Activated CD4-positive, CD25-positive, alpha-beta regulatory T cell treated with anti-CD3 and anti-CD28 coated beads, Interleukin-2, amount 50 U/mL, for 24 hours (primary cell): Measurements from ENCODE around the gene FGF19.
"Not testable (repeated sequence)": the region's sequence is repeated elsewhere in the genome, so short reads cannot be mapped to it uniquely, and the experiment has no call there.

ENCODE experiments used
- ATAC-seq, 2 donors: fragments of 150-1000 bp; cut with Tn5 transposase; one replicate each; pipeline ENCODE4 v1.10.0; 2021; ENCODE audit warnings: mild to moderate bottlenecking in 1 of 2, moderate library complexity in 1 of 2

The FGF19 gene

DNA sequence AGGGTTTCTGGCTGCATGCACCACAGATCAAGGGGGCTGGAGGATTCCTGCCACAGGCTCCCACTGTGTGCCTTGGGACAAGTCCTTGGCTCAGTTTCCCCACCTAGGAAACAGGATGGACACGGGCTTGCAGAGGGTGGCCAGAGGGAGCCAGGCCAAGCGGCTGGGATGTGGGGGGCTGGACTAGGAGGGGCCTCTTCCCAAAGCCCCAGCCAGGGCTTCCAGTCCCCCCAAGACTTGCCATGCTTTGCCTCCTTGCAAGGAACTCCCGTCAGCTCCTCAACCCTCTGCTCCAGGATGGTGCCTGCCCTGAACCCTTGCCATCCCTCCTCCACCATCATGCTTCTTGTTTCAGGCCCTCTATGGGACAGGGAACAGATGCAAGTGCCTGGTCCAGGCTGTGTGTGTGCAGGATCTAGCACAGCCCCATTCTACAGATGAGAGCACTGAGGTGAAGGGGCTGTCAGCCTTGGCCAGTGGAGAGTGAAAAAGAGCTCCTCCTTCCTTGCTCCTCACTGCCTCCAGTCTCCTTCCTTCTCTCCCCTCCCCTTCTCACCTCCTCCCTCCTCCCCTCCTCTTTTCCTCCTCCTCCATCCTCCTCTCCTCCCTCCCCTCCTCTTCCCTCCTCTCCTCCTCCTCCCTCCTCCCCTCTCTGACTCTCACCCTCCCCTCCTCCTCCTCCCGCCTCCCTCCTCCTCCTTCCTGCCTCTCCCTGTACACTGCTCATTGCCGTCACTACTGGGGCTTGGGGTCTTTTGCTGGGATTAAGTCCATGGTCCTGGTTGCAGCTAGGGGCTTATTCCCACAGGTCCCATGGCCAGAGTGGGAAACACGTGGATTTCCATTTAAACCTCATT lies 13.3 kb upstream of the FGF19 start:
- ATAC-seq = no peak

DNA sequence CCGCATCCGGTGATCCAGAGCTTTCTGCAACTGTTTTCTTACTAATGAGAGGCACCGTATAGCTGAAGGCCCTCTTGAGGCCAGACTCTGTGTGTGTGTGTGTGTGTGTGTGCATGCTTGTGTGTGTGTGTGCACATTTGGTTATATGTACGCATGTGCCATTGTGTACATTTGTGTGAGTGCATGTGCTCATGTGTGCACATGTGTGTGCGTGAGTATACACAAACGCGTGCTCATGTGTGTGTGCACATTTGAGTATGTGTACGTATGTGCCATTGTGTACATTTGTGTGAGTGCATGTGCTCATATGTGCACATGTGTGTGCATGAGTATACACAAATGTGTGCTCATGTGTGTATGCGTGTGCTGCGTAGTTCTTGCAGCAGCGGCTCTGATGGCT lies 12.3 kb upstream of the FGF19 start:
- no peak for ATAC-seq

DNA sequence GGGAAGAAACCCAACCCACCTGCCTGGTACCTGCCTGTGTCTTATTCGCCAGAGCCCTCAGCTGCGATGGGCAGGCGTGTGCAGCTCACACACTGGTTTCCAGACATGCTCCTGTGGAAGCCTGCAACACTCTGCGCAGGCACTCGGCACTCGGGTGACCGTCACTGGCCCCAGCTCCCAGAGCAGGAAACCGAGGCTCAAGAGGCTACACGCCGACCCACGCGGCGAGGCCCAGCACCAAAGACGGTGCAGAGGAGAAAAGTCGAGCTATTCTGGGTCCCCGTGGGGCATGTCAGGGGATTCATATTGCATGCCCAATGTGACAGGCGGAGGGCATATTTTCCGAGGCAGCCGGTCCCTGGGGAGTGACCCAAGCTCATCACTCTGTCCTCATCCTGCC lies 11.6 kb upstream of the FGF19 start:
- no peak for ATAC-seq

DNA sequence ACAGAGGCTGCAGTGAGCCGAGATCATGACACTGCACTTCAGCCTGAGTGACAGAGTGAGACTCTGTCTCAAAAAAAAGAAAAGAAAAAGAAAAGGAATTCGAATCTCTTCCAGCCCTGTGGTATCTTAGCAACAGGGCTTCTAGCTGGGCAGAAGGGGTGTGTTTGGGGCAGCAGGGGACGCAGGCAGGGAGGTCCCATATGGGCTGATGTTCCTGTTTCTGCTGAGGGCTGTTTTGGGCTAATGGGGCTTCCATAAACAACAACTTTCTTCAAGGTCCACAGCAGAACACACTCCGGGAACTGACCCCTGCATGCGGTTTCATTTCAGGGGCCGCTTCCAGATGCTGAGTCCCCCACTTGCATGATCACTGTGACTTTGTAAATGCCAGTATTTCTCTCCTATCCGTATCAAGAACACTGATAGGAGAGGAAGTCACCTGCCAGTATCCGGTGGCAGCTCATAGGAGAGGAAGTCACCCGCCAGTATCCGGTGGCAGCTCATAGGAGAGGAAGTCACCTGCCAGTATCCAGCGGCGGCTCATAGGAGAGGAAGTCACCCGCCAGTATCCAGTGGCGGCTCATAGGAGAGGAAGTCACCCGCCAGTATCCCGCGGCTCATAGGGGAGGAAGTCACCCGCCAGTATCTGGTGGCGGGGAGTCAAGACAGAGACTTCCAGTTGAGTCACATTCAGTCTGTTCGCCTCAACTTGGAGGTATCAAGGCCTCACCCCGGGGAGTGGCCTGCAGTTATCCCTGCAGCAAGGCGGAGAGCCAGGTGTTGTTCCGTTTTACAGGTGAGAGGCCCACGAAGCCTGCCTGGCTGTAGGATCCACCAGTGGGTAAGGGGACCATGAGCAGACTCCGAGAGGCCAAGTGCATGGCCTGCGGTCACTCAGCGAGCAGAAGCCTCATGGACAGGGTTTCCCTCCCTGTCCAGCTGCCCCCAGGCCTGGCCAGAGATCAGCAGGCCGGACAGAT lies 8.3 kb upstream of the FGF19 start:
- ATAC-seq = peak; percentile 10 to 41

DNA sequence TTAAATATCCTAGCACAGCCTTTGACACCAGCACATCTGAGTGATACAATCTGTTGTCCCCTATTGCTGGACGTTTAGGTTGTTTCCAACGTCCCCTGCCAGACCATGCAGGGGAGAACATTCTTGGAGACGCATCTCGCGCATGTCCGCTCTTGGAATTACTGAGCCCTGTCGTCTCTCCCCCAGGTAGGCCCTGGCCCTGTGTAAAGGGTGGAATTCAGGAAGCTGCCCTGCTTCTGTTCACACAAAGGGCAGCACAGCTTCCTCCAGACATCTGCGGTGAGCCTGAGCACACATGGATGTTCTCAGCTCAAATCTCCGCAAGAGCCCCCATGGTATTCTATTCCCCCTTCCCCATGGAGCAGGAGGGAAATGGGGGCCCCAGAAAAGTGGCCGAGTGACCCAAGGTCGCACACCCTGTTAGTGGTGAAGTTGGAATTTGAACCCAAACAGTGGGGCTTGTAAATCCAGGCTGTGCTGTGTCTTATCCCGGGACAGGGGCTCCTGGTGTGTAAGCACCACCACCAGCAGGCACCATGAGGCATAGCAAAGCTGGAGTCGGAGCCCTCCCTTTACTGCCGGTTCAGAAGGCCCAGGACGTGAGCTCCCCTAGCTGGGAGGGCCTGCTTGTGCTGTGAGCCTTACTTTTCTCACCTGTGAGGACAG lies 5.0 kb upstream of the FGF19 start:
- ATAC-seq = no peak

DNA sequence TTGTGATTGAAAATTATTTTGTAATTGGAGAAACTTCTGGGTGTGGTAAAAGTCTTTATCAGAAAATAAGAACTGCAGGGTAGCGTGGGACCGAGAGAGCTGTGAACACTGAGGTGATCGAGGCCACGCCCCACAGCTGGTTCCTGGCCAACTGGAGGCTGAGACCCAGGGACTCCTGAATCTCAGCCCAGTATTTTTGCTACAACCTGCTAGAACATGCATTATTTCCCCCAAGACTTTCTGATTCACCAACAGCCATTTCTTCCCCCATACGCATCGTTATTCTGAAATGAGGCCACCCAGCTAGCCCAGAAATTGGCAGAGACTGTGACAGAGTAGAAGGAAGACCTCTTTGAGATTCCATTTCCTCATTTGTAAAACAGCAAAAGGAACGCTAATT lies 3.4 kb upstream of the FGF19 start:
- ATAC-seq = no peak

DNA sequence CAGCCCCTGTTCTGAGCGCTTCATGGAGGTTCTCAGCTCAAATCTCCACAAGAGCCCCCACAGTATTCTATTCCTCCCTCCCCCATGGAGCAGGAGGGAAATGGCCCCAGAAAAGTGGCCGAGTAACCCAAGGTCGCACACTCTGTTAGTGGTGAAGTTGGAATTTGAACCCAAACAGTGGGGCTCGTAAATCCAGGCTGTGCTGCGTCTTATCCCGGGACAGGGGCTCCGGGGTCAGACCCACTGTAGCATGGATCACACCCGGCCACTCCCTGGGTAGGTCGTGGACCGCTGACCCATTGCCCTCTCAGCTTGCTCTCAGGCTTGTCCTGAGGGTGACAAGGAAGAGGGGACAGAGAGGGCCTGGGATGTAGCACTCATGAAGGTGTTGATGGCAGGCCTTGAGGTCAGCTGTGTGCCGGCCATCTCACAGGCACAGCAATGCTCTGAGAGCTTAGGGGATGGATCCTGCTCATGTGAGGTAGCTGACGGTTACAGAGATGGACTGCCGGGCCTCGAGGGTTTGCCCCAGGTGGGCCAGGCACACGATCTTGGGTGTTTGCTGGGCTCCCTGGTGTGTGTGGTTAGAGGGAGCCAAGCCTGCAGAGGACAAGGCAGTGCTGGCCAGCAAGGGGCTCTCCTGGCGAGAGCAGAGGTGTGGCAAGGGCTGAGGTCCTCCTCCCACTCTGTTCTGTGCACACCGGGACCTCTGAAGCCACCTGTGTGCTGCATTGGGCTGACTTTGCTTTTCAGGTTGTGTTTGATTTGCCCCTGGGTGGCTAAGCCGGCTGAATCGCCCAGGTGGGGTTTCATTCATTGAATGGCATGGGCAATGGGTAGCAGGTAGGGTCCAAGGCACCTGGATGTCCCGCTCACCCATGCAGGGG lies 2.3 kb upstream of the FGF19 start:
- no peak for ATAC-seq

DNA sequence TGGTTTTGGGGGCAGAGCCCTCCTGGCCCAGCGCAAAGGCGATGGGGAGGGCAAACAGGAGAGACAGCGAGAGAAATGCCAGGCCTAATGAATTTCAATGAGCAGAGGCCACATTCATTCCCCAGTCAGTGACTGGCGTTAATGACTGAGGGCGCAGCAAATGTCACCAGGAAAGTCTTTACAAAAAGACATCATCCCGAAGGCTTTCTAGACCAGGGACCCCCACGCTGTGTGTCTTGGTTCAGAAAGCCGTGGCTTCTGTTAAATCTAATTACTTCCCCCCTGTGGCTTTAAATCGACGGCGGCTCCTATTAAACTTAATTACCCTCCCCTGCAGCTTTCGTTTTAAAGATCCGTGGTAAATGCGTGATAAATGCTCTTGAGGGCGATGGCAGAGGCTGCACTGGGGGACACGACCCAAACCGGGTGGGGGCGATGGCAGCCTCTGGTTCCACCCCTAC lies 1.6 kb upstream of the FGF19 start:
- ATAC-seq = no peak

DNA sequence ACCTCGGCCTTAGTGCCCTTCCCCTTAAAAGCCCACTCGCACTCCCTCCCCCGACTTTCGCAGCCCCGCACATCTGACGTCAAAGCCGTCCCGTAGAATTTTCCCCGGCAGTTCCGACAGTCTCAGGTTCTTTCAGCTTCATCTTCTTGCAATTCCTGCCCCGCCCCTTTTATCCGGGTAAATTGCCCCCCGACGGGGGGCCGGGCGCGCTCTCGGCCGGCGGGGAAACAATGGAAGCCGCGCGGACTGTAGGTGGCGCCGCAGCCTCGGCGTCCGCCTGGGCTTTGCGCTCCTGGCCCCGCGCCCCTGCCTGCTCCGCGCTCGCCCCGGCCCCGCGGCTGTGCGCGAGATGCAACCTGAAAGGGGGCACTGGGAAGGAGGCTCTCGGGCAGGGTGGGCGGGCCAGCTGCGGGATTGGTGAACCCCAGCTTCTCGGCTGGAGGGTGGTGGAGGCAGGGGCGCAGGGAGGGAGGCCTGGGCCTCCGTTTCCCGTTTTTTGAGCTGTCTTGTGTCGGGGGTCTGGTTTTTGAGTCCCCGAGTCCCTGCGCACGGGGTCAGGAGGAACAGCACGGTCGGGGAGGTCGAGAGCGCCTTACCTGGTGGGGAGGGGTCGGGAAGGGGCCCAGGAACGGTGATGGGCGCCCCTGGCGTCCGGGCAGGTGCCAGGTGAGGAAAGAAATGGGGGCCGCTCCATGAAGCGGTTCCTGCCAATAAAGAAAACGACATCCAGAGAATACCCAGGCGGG lies 859 bp upstream of the FGF19 start:
- ATAC-seq = no peak

DNA sequence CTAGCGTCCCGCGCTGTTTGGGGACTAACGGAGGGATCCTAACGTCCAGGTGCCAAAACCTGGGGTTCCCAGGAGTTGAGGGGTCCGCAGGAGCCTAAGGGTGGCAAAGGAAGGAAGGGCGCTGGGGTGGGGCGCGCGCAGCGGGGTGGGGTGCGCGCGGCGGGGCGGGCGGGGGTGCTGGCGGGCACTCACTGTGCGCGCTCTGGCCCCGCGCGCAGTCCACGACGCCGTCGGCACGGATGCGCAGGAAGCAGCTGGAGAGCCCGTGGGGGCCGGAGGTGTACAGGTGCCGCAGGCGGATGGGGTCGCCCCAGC lies 412 bp downstream of the FGF19 start:
- ATAC-seq = no peak

DNA sequence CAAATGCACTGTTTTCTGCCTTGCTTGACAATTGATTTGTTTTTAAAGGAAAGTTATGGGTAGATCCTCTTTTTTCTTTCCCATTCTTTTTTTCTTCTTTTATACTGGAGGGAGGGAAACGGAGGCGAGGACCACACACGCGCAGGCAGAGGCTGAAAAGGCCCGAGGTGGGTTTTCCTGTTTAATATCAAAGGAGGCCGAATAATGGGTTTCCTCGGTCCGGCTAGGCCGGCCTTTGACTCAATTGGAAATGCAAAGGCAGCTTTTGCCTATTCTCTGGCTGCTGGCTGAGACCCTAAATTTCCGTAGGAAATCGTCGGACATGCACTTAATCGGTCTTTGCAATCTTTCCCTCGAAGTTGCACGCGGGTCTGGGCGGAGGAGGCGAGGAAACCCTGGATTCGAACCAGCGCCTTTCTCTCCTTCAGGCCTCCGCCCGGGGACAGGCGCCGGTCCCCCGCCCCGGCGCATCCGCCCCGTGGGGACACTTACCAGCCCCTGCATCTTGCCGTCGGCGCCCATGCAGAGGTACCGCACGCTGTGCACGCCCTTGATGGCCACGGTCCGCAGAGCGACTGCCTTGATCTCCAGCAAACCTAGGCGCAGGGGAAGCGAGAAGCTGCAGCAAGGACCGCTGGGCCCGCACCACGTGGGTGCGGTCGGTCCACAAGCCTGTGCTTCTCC lies 911 bp downstream of the FGF19 start:
- no peak for ATAC-seq

DNA sequence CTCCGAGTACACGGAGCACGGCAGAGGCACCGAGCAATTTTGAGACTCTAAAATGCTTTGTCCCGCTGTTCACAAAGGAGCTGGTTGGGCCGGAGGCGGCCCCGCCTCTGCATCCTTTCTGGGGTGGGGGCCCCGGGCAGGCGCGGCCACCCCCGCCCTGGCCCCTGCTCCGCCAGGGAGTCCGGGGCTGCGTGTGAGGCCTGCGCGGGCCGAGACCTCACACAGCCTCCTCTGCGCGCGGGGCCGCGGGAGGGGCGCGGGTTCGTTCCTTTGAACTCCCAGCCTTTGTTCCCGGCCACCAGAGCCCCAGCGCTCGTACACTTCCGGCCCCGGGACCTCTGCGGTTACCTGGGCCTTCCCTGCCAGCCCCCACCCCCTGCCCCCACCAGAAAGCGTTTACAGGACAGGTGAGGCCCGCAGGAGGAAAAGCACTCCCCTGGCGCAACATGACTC lies 1.6 kb downstream of the FGF19 start:
- ATAC-seq = no peak

DNA sequence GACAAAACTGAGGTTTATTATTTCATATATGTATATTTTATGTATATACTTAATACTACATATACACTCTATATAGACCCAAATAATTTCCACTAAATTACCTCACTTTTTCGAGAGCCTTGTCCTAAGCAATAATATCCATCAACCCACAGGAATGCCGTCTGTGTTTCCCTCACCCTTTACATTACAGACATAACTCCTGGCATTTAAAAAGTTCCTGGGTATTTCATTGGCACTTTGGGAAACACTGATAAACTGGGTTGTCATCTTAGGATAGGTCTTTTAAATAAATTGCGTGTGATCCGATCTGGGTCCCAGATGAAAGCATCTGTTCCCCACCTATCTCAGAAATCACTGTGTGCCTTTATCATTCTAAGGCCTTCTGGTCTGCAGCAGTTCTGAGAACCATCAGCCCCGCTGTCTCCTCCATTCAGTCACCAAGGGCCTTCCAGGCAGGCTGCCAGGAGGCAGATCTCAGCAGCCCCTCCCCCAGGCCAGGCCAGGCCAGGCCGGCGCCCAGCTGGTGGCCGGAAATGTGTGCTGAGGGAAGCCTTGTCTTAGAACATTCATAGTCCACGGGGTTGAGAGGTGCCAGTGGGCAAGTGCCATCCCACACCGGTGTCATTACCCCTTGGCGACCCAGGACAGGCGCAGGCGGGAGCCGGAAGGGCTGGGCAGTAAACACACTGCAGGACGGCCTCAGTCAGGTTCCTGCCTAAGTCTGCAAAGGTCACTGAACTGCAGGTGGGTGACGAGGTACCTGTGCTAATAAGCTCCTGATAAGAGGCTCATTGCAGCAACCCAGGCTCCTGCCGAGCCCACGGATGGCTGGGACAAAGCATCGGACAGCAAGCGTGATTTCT lies 3.3 kb downstream of the FGF19 start:
- ATAC-seq = no peak

DNA sequence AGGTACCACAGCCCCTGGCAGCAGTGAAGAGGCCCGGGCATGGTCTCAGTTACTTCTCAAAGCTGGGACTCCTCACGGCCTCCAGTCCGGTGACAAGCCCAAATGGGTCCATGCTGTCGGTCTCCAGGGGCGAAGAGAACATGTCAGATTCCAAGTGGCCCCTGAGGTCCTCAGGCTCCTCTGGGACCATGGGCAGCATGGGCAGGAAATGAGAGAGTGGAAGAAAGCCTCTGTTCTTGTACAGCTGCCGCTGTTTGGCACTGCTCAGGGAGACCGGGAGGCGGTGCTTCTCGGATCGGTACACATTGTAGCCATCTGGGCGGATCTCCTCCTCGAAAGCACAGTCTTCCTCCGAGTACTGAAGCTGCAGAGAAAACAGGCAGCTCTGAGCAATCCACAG lies 4.6 kb downstream of the FGF19 start:
- ATAC-seq = no peak

DNA sequence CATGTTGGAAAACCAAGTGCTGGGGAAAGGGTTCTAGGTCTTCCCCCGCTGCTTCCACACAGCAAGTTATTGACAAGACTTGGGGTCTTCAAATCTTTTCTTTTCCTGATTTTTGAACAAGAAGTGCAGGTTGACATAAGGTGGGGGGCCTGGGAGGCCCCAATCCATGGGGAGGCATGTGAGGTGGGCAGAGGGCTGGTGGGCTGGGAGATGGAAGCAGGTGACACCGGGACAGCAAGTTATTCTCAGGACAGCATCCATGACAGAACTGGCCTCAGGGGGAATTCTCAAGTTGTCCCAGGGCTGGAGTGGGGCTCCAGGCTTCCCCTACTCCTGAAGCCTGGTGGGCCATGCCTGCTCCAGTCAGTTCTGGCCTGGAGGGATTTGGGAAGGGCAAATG lies 5.5 kb downstream of the FGF19 start:
- no peak for ATAC-seq

DNA sequence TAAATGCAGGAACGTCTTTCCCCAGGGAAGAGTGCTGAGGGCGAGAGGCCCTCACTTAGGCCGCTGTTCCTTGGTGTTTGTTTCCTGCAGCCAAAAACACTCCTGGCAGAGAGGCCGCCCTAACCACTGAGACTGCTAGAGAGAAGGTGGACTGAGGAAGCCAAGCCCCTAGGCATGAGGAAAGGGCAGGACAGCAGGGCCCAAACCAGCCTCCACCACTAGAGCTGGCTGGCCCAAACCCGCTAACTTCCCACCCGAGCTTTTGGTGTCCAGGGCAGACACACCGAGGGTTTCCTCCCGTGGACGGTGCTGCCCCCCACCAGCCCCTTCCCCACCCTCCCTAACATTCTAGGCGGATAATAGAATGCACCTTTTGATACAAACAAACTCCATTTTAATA lies 6.0 kb downstream of the FGF19 start:
- no peak for ATAC-seq

DNA sequence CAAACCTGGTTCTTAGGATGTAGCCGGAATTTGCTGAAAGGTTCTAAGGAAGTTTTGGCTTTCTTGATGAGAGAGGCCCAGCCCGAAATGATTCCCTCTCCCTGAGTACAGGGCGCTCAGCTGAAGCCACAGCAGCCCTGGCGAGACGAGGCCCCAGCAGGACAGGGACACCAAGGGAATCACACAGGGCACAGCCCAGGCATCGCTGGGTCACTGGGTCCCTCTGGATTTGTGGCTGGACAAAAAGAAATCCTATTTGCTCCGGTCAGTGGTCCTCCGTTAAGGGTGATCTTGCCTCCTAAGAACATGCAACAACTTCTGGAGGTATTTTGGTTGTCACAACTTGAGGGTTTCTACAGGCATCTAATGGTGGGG lies 6.4 kb downstream of the FGF19 start:
- no peak for ATAC-seq

DNA sequence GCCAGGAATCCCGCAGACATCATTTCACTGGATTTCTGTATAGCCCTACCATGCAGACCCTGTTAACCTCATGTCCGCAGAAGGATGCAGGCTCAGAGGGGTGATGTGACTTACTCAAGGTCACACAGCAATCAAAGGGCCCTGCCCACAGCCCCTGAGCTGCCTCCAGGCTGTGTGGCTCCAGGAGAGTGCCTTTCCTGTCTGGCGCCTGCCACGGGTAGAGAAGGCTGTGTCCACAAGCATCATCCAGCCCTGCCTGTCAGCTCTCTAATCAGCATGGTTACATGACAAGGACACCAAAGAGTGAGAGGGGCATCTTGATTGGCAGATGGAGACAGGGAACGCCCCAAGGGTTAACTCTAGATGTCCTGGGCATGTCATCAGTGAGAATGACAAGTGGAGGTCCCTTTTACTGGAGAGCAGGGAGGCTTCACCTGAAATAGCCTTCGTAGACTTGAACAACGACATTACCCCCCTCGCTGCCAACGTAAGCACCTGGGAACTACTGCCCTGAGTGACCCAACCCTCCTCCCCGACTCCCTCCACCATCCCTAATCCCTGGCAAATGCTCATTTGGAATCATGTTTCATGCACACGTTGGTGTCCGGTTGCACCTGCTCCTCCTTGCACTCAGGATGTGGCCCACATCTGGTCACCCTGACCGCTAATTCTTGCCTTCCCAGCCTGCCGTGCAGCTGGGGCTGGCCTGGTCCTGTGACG lies 6.9 kb downstream of the FGF19 start:
- no peak for ATAC-seq

DNA sequence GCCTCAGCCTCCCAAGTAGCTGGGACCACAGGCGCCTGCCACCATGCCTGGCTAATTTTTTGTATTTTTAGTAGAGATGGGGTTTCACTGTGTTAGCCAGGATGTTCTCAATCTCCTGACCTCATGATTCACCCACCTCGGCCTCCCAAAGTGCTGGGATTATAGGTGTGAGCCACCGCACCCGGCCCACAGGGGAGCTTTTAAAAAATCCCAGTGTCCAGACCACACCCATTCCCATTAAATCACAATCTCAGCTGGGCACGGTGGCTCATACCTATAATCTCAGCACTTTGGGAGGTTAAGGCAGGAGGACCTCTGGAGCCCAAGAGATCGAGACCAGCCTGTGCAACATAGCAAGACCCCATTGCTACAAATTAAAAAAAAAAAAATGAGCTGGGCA lies 7.8 kb downstream of the FGF19 start:
- not testable (repeated sequence) for ATAC-seq
